ENCODE data around the gene SCAANT1.

SCAANT1 gene

DNA sequence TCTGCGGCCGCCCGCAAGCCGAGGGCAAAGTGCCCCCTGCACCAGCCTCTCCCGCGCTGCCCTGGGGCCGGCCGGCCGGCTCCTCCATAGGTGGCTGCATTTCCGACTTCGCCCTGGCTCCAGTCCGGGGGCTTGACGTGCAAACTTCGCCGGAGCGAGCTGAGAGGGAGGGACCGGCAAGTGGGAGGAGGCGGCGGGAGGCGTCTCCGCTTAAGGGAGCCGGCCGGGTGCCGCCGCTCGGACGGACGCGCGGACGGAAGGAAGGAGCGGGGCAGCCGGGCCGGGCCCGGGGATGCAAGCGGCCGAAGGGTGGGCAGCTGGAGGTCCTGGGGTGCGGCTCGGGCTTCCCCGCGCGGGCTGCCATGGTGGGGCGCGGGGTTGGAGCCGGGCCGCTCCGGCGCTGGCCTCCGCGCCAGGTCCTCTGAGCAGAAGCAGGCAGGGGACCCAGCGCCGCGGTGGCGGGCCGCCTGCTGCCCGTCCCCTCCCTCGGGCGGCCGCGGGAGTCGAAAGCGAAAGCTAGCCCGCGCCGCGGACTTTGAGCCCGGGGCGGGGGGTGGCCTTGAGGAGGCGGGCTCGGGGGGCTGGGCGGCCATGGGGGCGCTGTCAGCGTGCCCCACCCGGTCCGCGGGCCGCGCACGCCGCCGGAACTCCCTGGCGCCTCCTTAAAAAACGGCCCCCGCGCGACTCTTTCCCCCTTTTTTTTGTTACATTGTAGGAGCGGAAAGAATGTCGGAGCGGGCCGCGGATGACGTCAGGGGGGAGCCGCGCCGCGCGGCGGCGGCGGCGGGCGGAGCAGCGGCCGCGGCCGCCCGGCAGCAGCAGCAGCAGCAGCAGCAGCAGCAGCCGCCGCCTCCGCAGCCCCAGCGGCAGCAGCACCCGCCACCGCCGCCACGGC, at the start of gene SCAANT1:
TSS of gene SCAANT1 (minus strand) at position 511 of the 895 bp plus-strand sequence.
- DNase-seq = no peak

GRCh38 chr3:63961891-63962290, 49.7 kb upstream of the SCAANT1 start:
- DNase-seq = no peak

DNA sequence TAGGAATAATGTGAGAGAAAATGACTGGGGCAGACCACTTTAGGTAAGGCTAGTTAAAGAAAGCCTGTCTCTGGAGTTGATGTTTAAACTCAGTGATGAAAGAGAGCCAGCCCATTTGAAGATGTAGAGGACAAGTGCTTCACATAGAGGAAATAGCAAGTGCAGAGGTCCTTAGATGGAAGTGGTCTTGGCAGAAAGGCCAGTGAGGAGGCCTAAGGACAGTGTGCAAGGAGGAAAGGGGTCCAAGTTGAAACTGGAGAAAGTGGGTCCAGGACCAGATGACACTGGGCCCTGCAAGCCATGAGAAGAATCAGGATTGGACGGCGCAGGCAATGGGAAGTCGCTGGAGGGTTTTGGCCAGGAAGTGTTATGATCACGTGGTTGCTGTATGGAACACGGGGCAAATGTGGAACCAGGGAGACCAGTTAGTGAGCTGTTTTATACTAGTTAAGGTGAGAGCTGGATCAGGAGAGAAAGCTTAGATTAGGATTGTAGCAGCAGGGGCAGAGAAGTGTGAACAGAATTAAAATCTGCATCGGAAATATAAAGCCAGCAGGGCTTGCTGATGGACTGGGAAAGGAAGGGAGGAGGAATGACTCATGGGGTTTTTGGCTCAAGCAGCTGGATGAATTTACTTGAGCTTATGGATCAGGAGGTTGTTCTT, 48.0 kb upstream of the SCAANT1 start:
- no peak for DNase-seq

DNA sequence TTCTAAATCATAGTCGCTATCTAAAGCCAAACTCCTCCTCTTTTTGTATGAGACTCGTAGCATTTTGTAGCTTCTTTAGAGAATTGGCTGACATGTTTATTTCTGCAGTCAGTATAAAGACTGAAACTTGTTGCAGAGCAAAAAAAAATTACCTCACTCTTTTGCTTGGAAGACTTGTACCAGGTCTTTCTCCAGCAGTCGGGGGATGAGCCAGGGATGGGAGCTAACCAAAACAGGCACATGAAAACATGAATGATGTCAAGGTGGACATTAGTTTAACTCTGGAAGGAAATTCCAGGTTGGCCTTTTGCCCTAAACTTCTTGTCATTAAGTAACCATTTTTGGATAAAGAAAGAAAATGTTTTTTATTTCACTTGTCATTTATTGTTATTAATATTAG, 47.0 kb upstream of the SCAANT1 start:
- DNase-seq = no peak

DNA sequence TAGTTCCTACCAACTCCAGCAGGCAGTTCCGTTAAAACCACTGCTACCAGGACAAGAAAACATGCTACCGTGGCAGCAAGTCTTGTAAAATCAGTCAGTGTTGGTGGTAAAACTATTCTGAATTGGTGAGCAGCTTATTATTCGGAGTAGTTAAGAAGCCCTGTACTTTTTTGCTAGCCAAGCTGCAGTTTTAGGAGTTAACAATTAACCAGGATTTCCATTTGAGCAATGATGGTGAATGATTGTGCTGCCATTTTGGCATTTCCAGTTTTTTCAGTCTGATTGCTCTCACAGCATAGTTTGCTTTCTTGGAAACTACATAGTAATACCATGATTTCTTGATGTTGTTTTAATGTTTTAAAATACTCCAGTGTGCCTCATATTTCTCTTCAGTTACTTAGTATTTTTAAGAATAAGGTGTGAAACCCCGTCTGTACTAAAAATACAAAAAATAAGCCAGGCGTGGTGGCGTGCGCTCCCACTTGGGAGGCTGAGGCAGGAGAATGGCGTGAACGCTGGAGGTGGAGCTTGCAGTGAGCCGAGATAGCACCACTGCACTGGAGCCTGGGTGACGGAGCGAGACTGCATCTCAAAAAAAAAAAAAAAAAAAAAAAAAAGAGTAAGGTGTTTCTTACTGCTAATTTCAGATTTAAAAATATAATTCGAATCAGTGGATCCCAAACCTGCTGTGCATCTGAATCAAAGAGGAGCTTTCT, 43.8 kb upstream of the SCAANT1 start:
- DNase-seq = no peak

DNA sequence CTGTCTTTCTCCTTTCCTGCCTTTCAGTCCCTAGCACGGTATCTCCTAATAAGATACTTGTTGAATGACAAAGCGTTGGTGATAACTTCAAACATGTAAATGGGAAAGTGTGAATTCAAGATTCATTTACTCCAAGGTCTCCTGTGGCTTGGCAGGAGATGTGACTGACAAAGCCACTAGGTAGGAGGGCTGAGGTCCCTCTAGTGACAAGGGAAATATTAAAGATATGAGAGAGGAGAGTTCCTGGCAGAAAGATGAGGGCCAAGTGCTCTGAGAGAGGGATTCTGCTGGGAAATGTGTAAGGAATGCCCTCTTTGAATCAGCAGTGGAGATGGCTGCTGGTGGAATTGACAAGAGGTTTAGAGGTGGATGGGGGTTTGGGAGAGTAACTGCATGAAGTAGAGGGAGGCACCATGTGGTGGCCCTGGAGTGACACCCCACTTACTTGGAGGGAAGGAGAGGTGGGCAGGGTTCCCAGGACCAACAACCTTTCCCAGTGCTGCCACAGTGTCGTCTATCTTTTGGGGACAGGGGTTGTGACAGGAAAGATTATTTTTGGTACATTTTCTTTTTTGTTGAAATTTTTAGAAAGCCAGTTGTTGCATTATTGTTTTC, 43.0 kb upstream of the SCAANT1 start:
- DNase-seq = no peak

DNA sequence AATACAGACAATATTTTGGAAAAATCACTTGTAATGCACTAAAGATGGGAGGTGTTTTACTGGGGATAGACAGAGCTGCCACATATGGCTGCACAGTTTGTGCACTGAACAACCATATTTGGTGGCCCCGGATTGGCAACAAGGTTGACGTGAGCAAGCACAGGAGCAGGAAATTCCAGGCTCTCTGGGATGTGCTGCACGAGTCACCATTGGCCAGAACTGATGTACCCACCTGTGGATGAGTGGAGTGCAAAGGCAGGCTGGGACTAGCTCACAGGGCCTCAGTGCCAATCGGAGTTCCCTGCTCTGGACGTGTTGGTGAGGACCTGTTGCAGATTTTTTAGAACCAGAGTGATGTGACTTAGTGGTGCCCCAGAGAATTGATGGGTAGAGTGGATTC, 42.0 kb upstream of the SCAANT1 start:
- DNase-seq = no peak

DNA sequence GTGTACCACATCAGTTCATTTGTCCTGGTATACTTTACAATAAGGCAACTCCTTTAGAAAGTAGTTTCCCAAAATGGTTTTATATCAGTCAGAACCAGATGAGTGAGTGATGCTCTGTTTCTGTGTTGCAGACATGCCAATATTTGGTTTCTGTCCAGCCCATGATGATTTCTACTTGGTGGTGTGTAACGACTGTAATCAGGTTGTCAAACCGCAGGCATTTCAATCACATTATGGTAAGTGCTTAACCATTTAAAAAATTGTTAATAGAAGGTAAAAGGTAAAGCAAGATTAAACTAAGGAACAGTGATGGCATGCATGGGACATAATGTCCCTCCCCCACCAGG, 40.0 kb upstream of the SCAANT1 start:
- DNase-seq = no peak

DNA sequence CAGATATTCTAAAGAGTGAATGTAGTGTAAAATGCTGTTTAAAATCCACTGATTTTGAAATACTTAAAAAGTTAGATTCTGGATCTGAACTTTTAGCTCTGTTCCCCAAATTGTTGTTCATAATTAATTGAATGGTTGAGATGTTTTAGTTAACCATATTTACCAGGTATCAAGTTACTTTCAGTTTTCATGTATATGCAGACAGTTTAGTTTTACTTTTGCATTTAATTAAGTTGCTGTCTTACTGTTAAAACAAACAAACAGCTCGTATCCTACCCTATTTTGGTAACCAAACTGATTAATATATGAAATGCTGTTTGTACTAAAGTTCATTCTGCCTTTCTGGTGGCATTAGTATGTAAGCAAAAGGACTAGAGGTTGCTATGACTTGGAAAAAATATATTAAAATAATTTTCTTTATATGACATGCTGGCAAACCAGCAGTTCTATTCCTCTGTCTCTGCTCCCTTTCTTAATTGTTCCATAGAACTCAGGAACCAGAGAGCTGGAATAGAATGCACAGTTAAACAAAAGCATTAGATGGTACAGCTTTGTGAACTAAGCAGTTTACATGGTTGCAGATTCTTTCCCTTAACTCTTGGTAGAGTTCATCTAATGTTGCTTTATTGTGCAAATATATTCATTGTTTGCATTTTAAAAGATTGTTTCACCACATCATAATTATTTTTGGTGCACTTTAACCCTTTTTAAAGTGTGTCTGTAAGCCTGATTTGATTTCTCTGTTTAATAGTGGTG, 39.5 kb upstream of the SCAANT1 start:
- no peak for DNase-seq

GRCh38 chr3:63950698-63951097, 38.5 kb upstream of the SCAANT1 start:
- no peak for DNase-seq

GRCh38 chr3:63949005-63949404, 36.8 kb upstream of the SCAANT1 start:
- DNase-seq = no peak

DNA sequence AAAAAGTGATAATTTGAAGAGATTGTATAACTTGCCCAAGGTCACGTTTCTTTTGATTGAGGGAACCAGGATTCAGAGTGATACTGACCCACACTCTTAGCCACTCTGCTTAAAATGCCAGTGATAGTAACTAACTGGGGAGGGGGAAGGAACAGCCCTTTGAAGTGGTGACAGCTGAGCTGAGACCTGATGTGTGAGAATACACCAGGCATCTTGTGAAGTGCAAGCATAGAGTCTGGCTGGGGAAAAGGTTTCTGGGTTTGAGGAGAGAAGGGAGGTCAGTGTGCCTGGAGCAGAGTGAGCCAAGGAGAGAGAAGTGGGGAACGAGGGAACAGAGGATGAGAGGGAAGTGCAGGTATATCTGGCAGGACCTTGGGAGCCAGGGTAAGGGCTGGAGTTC, 35.4 kb upstream of the SCAANT1 start:
- no peak for DNase-seq

DNA sequence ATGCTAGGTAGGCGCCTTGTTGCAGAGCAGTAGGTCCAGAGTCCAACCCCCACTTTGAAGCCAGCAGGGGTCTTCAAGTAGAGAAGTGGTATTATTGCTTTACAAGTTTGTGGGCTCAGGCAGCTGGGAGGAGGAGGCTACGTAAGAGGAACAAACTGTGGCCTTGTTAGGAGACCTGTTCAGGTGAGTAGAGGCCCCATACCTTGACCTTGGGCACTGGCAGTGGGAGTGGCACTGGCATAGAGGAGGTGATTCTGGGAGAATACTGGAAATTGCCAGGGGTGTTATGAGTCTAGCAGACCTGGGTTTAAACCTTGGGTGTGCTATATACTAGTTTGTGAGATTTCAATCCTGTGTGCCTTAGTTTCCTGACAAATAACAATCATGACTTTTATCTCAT, 34.6 kb upstream of the SCAANT1 start:
- no peak for DNase-seq

DNA sequence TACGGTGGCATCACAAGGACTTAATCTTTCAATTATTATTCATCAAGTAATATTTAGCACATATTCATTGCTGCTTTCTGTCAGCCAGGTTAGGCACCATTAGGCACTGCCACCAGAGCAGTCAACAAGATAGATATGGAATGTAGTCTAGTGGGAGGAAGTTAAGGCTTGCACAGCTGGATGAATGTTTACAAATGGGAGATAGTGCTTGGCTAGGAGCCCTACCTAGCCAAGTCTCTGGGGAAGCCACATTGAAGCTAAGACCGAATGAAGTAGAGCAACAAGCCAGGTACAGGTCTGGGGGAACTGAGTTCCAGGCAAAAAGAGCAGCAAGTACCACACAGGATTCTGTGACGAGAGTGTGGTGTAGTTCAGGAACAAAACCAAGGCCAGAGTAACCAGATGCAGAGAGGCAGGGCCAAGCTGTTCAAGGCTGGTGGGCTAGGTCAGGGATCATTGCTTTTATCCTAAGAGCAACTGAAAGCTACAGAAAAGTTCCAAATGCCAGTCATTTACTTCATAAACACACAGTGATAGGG, 33.4 kb upstream of the SCAANT1 start:
- no peak for DNase-seq

GRCh38 chr3:63943678-63944077, 31.5 kb upstream of the SCAANT1 start:
- no peak for DNase-seq

- no peak for DNase-seq
Observed at GRCh38 chr3:63942528-63942927, 30.3 kb upstream of the SCAANT1 start.

GRCh38 chr3:63940389-63940757, 28.2 kb upstream of the SCAANT1 start:
- DNase-seq = no peak

- no peak for DNase-seq
Observed at GRCh38 chr3:63937661-63938651, 25.8 kb upstream of the SCAANT1 start.

DNA sequence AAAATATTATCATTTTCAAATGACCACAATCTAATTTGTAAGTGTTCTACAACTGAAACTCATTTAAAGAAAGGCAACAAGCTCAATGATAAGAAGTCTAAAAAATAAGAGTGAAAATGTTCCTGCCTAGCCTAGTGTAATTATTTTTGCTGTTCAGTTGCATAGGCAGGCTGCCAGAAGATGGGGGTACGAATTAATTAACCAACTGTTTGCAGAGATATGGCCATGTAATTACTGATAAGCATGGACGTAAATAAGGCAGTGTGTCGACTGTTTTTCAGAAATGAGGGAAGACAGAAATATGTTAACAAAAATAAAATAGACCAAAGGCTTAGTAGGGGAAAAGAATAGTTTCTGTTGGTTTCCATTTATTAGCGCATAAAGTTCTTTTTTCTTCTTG, 24.7 kb upstream of the SCAANT1 start:
- DNase-seq = no peak

GRCh38 chr3:63934041-63934866, 22.1 kb upstream of the SCAANT1 start:
- no peak for DNase-seq

All from NCI-H2107 (cell line).